Measurements from ENCODE around the gene DNAAF5. TPM values are rescaled to one million over a fixed set of nuclear protein-coding genes. Genes with fewer than 3 reads are reported as not detected.

Gene DNAAF5
- total and polyA plus RNA-seq, 9 of the 15 experiments (the other 6 are each of a cell fraction or from before 2014, with no cell fraction given), result 3.1 to 69.7 (median 19.1) TPM

DNA sequence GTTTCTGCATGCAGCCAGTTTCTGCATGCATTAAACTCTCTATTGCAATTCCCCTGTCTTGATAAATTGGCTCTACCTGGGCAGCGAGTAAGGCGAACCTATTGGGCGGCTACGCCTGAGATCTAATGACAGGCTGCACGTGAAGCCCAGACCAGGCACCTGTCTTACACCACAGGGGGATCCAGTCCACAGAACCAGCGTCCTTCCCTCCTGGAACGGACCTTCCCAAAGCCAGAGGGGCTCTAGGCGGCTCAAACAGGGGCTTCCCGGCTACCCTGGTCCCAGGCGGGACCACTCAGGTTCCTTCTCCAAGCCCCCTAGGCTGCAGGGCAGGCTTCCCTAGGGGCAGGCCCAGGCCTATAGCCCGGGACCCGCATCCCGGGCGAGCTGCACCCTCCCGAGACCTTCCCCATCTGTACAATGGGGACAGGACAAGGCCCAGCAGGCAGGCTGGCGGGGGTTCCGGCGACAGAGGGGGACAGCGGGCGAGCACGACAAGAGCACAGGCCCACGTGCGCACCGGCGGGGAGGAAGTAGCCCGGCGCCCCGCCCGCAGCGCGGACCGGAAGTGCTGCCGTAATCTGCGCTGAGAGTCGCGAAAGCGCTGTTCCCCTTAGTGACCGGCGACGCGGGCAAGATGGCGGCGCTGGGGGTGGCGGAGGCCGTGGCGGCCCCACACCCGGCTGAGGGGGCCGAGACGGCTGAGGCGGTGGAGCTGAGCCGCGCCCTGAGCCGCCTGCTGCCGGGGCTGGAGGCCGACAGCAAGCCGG lies at the start of gene DNAAF5 (continued):
- TF ChIP-seq, protein P1, sequence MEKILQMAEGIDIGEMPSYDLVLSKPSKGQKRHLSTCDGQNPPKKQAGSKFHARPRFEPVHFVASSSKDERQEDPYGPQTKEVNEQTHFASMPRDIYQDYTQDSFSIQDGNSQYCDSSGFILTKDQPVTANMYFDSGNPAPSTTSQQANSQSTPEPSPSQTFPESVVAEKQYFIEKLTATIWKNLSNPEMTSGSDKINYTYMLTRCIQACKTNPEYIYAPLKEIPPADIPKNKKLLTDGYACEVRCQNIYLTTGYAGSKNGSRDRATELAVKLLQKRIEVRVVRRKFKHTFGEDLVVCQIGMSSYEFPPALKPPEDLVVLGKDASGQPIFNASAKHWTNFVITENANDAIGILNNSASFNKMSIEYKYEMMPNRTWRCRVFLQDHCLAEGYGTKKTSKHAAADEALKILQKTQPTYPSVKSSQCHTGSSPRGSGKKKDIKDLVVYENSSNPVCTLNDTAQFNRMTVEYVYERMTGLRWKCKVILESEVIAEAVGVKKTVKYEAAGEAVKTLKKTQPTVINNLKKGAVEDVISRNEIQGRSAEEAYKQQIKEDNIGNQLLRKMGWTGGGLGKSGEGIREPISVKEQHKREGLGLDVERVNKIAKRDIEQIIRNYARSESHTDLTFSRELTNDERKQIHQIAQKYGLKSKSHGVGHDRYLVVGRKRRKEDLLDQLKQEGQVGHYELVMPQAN (IDR thresholded peaks at IDR 0.05; ENCODE audit: borderline replicate concordance), result peak; percentile 97
- TF ChIP-seq ELF1 (tag; IDR thresholded peaks at IDR 0.05), result peak; percentile 86
- peak; percentile 52 for TF ChIP-seq CCNT2 (IDR thresholded peaks at IDR 0.05; ENCODE audit: borderline replicate concordance, extremely low read depth, insufficient read length, low read depth, low read length)
- TF ChIP-seq MTA2 (IDR thresholded peaks at IDR 0.05; ENCODE audit: low read depth), result no peak
- TF ChIP-seq, protein P2, sequence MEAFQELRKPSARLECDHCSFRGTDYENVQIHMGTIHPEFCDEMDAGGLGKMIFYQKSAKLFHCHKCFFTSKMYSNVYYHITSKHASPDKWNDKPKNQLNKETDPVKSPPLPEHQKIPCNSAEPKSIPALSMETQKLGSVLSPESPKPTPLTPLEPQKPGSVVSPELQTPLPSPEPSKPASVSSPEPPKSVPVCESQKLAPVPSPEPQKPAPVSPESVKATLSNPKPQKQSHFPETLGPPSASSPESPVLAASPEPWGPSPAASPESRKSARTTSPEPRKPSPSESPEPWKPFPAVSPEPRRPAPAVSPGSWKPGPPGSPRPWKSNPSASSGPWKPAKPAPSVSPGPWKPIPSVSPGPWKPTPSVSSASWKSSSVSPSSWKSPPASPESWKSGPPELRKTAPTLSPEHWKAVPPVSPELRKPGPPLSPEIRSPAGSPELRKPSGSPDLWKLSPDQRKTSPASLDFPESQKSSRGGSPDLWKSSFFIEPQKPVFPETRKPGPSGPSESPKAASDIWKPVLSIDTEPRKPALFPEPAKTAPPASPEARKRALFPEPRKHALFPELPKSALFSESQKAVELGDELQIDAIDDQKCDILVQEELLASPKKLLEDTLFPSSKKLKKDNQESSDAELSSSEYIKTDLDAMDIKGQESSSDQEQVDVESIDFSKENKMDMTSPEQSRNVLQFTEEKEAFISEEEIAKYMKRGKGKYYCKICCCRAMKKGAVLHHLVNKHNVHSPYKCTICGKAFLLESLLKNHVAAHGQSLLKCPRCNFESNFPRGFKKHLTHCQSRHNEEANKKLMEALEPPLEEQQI (IDR thresholded peaks at IDR 0.05), result no peak
- peak; percentile 95 for TF ChIP-seq MXD1 (CRISPR knock-in tag; IDR thresholded peaks at IDR 0.05; ENCODE audit: borderline replicate concordance, poor library complexity, severe bottlenecking)
- no peak for TF ChIP-seq ZNF316 (IDR thresholded peaks at IDR 0.05)
- no peak for TF ChIP-seq ZNF232 (CRISPR knock-in tag; IDR thresholded peaks at IDR 0.05)
- TF ChIP-seq WHSC1 (IDR thresholded peaks at IDR 0.05; ENCODE audit: low read length), result no peak
- TF ChIP-seq KLF13 (tag; IDR thresholded peaks at IDR 0.05; ENCODE audit: borderline replicate concordance, low read depth), result peak; percentile 42; the same call in 1 of the 2 replicates
- TF ChIP-seq, protein P3, sequence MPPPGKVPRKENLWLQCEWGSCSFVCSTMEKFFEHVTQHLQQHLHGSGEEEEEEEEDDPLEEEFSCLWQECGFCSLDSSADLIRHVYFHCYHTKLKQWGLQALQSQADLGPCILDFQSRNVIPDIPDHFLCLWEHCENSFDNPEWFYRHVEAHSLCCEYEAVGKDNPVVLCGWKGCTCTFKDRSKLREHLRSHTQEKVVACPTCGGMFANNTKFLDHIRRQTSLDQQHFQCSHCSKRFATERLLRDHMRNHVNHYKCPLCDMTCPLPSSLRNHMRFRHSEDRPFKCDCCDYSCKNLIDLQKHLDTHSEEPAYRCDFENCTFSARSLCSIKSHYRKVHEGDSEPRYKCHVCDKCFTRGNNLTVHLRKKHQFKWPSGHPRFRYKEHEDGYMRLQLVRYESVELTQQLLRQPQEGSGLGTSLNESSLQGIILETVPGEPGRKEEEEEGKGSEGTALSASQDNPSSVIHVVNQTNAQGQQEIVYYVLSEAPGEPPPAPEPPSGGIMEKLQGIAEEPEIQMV (tag; conservative IDR thresholded peaks at IDR 0.05; ENCODE audit: low read depth), result no peak
- peak; percentile 89 for TF ChIP-seq RFX1 (IDR thresholded peaks at IDR 0.05)
- TF ChIP-seq FOXJ2 (tag; IDR thresholded peaks at IDR 0.05), result no peak
- TF ChIP-seq, protein P4, sequence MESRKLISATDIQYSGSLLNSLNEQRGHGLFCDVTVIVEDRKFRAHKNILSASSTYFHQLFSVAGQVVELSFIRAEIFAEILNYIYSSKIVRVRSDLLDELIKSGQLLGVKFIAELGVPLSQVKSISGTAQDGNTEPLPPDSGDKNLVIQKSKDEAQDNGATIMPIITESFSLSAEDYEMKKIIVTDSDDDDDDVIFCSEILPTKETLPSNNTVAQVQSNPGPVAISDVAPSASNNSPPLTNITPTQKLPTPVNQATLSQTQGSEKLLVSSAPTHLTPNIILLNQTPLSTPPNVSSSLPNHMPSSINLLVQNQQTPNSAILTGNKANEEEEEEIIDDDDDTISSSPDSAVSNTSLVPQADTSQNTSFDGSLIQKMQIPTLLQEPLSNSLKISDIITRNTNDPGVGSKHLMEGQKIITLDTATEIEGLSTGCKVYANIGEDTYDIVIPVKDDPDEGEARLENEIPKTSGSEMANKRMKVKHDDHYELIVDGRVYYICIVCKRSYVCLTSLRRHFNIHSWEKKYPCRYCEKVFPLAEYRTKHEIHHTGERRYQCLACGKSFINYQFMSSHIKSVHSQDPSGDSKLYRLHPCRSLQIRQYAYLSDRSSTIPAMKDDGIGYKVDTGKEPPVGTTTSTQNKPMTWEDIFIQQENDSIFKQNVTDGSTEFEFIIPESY (CRISPR knock-in tag; IDR thresholded peaks at IDR 0.05), result no peak
- TF ChIP-seq KLF10 (CRISPR knock-in tag; IDR thresholded peaks at IDR 0.05), result no peak
- TF ChIP-seq, protein P5, sequence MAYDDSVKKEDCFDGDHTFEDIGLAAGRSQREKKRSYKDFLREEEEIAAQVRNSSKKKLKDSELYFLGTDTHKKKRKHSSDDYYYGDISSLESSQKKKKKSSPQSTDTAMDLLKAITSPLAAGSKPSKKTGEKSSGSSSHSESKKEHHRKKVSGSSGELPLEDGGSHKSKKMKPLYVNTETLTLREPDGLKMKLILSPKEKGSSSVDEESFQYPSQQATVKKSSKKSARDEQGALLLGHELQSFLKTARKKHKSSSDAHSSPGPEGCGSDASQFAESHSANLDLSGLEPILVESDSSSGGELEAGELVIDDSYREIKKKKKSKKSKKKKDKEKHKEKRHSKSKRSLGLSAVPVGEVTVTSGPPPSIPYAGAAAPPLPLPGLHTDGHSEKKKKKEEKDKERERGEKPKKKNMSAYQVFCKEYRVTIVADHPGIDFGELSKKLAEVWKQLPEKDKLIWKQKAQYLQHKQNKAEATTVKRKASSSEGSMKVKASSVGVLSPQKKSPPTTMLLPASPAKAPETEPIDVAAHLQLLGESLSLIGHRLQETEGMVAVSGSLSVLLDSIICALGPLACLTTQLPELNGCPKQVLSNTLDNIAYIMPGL (CRISPR knock-in tag; IDR thresholded peaks at IDR 0.05), result no peak
- no peak for TF ChIP-seq ZNF778 (CRISPR knock-in tag; IDR thresholded peaks at IDR 0.05)

Measured in K562 (cell line).